K562 (cell line): ENCODE results near the gene NAIF1. TPM values are rescaled to one million over a fixed set of nuclear protein-coding genes. Genes with fewer than 3 reads are reported as not detected.

Experiments used
- C11orf30 ChIP-seq: fragments of 450-650 bp; IDR thresholded peaks from 2 replicates; pipeline ENCODE4 v1.6.1; 2016; ENCODE audit warnings: low read depth, mild to moderate bottlenecking
- CTBP1 ChIP-seq: fragments of 450-650 bp; IDR thresholded peaks from 2 replicates; pipeline ENCODE4 v1.6.1; 2016; ENCODE audit warnings: borderline replicate concordance
- ESRRB ChIP-seq: fragments of 250-450 bp; sonication (Bioruptor Pico); IDR thresholded peaks from 2 replicates; pipeline ENCODE4 v1.5.0; 2020; ENCODE audit warnings: mild to moderate bottlenecking, moderate library complexity, borderline replicate concordance
- ETV1 ChIP-seq: fragments of 450-650 bp; conservative IDR thresholded peaks from 2 replicates; pipeline ENCODE4 v1.6.1; 2016; ENCODE audit warnings: missing genetic modification characterization, control low read depth, low read depth, missing compliant biosample characterization
- HDAC3 ChIP-seq: fragments of 450-650 bp; IDR thresholded peaks from 2 replicates; pipeline ENCODE4 v1.6.1; 2018; ENCODE audit warnings: borderline replicate concordance, mild to moderate bottlenecking, moderate library complexity; ENCODE audit not compliant: partially characterized antibody
- HNRNPUL1 ChIP-seq: fragments of 200-400 bp; formaldehyde crosslinking; IDR thresholded peaks from 2 replicates; pipeline ENCODE4 v1.6.1; 2017; ENCODE audit warnings: low read length
- JUND ChIP-seq, 2 experiments: IDR thresholded peaks; 2 replicates in 1 of 2; 3 replicates in 1 of 2; pipeline ENCODE4 v1.6.1; 2011; ENCODE audit warnings: borderline replicate concordance in 2 of 2, low read depth in 2 of 2, low read length in 2 of 2, improper control_type of control experiment in 1 of 2, missing biosample characterization in 1 of 2, missing genetic modification characterization in 1 of 2, missing genetic modification reagents in 1 of 2
- MIER1 ChIP-seq: fragments of 450-650 bp; IDR thresholded peaks from 2 replicates; pipeline ENCODE4 v1.6.1; 2016; ENCODE audit warnings: antibody characterized with exemption, mild to moderate bottlenecking, low read depth
- NFXL1 ChIP-seq: fragments of 450-650 bp; formaldehyde crosslinking; IDR thresholded peaks from 2 replicates; pipeline ENCODE4 v1.4.0; 2021; ENCODE audit warnings: mild to moderate bottlenecking
- PCBP1 ChIP-seq: fragments of 200-400 bp; formaldehyde crosslinking; IDR thresholded peaks from 2 replicates; pipeline ENCODE4 v1.6.1; 2018; ENCODE audit warnings: mild to moderate bottlenecking, low read depth, low read length; ENCODE audit not compliant: poor library complexity, severe bottlenecking
- RBFOX2 ChIP-seq: fragments of 200-400 bp; formaldehyde crosslinking; IDR thresholded peaks from 2 replicates; pipeline ENCODE4 v1.6.1; 2017; ENCODE audit warnings: low read depth, mild to moderate bottlenecking, low read length, moderate library complexity
- RFX7 ChIP-seq: fragments of 250-450 bp; sonication (Bioruptor Pico); IDR thresholded peaks from 2 replicates; pipeline ENCODE4 v1.5.1; 2021; ENCODE audit warnings: mild to moderate bottlenecking
- RHOXF2B ChIP-seq: fragments of 250-450 bp; sonication (Bioruptor Pico); conservative IDR thresholded peaks from 2 replicates; pipeline ENCODE4 v1.5.1; 2021
- SMARCE1 ChIP-seq: fragments of 450-650 bp; IDR thresholded peaks from 2 replicates; pipeline ENCODE4 v1.7.1; 2016; ENCODE audit warnings: mild to moderate bottlenecking
- XRCC3 ChIP-seq: fragments of 450-650 bp; IDR thresholded peaks from 2 replicates; pipeline ENCODE4 v1.6.1; 2017; ENCODE audit warnings: mild to moderate bottlenecking, moderate library complexity
- ZBTB8A ChIP-seq: fragments of 450-650 bp; IDR thresholded peaks from 2 replicates; pipeline ENCODE4 v1.6.1; 2018; ENCODE audit warnings: mild to moderate bottlenecking, moderate library complexity; ENCODE audit not compliant: partially characterized antibody
- ZFP30 ChIP-seq: fragments of 250-450 bp; sonication (Bioruptor Pico); IDR thresholded peaks from 2 replicates; pipeline ENCODE4 v1.8.0; 2022; ENCODE audit warnings: moderate library complexity, mild to moderate bottlenecking, inconsistent platforms, borderline replicate concordance
- ZKSCAN3 ChIP-seq: fragments of 250-450 bp; sonication (Bioruptor Pico); IDR thresholded peaks from 2 replicates; pipeline ENCODE4 v1.4.0; 2020
- ZNF197 ChIP-seq: fragments of 200-800 bp; sonication (Bioruptor generic); IDR thresholded peaks from 2 replicates; pipeline ENCODE4 v1.6.1; 2016; ENCODE audit warnings: low read depth, missing genetic modification characterization, missing compliant biosample characterization
- polyA plus RNA-seq, 8 experiments: library from polyadenylated mRNA; depleted of rRNA in 4 of 8; stranded (reverse) in 5 of 8; unstranded in 3 of 8; fragments of >200 nt; fragmentation: Nextera tagmentation in 2 of 8; fragmentation: Illumina TruSeq in 1 of 8; extraction: Ambion mirVana in 2 of 8; extraction: Trizol in 1 of 8; gene quantifications; 2 replicates each; pipeline versions ENCODE4 v1.2.1 to v1.2.3, GENCODE V29; 2011 to 2014; ENCODE audit warnings: inconsistent platforms in 1 of 8, missing spikeins in 1 of 8
- total RNA-seq, 7 experiments: library from RNA; depleted of rRNA in 6 of 7; stranded (reverse); fragments of >200 nt in 6 of 7; fragmentation: Illumina TruSeq in 2 of 7; extraction: Trizol in 2 of 7; gene quantifications; 2 replicates each; pipeline versions ENCODE4 v1.2.1 to v1.2.3, GENCODE V29; 2011 to 2021; ENCODE audit warnings: low replicate concordance in 1 of 7
- TF ChIP-seq, protein P1 (sequence below): fragments of 250-450 bp; sonication (Bioruptor Pico); IDR thresholded peaks from 2 replicates; pipeline ENCODE4 v1.4.0; 2020; ENCODE audit warnings: mild to moderate bottlenecking, moderate library complexity
- TF ChIP-seq, protein P2 (sequence below), 2 experiments: fragments of 450-650 bp; IDR thresholded peaks; 2 replicates each; pipeline ENCODE4 v1.6.1; 2016
- TF ChIP-seq, protein P3 (sequence below): fragments of 250-450 bp; sonication (Bioruptor Pico); IDR thresholded peaks from 2 replicates; pipeline ENCODE4 v1.8.0; 2022; ENCODE audit warnings: moderate library complexity, mild to moderate bottlenecking, inconsistent platforms

Gene NAIF1
- total and polyA plus RNA-seq, 9 of the 15 experiments (the other 6 are each of a cell fraction or from before 2014, with no cell fraction given) = 4.8 to 26.6 (median 17.2) TPM

- TF ChIP-seq, protein P1, sequence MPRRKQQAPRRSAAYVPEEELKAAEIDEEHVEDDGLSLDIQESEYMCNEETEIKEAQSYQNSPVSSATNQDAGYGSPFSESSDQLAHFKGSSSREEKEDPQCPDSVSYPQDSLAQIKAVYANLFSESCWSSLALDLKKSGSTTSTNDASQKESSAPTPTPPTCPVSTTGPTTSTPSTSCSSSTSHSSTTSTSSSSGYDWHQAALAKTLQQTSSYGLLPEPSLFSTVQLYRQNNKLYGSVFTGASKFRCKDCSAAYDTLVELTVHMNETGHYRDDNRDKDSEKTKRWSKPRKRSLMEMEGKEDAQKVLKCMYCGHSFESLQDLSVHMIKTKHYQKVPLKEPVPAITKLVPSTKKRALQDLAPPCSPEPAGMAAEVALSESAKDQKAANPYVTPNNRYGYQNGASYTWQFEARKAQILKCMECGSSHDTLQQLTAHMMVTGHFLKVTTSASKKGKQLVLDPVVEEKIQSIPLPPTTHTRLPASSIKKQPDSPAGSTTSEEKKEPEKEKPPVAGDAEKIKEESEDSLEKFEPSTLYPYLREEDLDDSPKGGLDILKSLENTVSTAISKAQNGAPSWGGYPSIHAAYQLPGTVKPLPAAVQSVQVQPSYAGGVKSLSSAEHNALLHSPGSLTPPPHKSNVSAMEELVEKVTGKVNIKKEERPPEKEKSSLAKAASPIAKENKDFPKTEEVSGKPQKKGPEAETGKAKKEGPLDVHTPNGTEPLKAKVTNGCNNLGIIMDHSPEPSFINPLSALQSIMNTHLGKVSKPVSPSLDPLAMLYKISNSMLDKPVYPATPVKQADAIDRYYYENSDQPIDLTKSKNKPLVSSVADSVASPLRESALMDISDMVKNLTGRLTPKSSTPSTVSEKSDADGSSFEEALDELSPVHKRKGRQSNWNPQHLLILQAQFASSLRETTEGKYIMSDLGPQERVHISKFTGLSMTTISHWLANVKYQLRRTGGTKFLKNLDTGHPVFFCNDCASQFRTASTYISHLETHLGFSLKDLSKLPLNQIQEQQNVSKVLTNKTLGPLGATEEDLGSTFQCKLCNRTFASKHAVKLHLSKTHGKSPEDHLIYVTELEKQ (CRISPR knock-in tag) = no peak
- TF ChIP-seq ZKSCAN3 (no peak), SMARCE1 (peak; percentile 76), NFXL1 (CRISPR knock-in tag) (no peak), ZBTB8A (no peak), CTBP1 (no peak), ESRRB (CRISPR knock-in tag) (no peak), HDAC3 (no peak), RFX7 (CRISPR knock-in tag) (no peak), XRCC3 (no peak), RBFOX2 (no peak; the same call in 1 of the 2 replicates), HNRNPUL1 (no peak), ZNF197 (0 out of 2 replicates have a peak, but pooled peaks have one; percentile 29), ZFP30 (CRISPR knock-in tag) (no peak), C11orf30 (no peak), JUND (IDR thresholded peaks at IDR 0.05; ENCODE audit: borderline replicate concordance, low read depth, low read length) (peak; percentile 97), JUND (tag; IDR thresholded peaks at IDR 0.05; ENCODE audit: borderline replicate concordance, low read depth, low read length) (peak; percentile 92; the same call in 2 of the 3 replicates), ETV1 (tag) (no peak), RHOXF2B (CRISPR knock-in tag) (no peak), PCBP1 (no peak), MIER1 (no peak)
- TF ChIP-seq, protein P2, sequence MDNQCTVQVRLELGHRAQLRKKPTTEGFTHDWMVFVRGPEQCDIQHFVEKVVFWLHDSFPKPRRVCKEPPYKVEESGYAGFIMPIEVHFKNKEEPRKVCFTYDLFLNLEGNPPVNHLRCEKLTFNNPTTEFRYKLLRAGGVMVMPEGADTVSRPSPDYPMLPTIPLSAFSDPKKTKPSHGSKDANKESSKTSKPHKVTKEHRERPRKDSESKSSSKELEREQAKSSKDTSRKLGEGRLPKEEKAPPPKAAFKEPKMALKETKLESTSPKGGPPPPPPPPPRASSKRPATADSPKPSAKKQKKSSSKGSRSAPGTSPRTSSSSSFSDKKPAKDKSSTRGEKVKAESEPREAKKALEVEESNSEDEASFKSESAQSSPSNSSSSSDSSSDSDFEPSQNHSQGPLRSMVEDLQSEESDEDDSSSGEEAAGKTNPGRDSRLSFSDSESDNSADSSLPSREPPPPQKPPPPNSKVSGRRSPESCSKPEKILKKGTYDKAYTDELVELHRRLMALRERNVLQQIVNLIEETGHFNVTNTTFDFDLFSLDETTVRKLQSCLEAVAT (IDR thresholded peaks at IDR 0.05) = peak in 1 of 2 experiments; percentile 54; a peak in 2 of 4 replicates
- TF ChIP-seq, protein P3, sequence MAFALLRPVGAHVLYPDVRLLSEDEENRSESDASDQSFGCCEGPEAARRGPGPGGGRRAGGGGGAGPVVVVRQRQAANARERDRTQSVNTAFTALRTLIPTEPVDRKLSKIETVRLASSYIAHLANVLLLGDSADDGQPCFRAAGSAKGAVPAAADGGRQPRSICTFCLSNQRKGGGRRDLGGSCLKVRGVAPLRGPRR (CRISPR knock-in tag) = no peak
These were observed 10.9 kb upstream of the NAIF1 start (continued) for GRCh38 chr9:128077847-128078503.
